GM23248 (cell line): ENCODE results near the gene UROC1. TPM values are rescaled to one million over a fixed set of nuclear protein-coding genes. Genes with fewer than 3 reads are reported as not detected.

Source experiments
- DNase-seq: peaks from one replicate; pipeline ENCODE4 v3.0.0-alpha.2; 2015
- H2AFZ ChIP-seq: fragments of 200-600 bp; sonication (generic); 2 replicates; pipeline ENCODE4 v1.6.1; 2016; ENCODE audit warnings: antibody characterized with exemption
- H3F3A ChIP-seq: fragments of 200-600 bp; sonication (generic); 2 replicates; pipeline ENCODE4 v1.6.1; 2016; ENCODE audit warnings: mild to moderate bottlenecking, antibody characterized with exemption, mixed run types; ENCODE audit not compliant: insufficient read depth
- H3K27ac ChIP-seq: fragments of 200-600 bp; sonication (generic); 2 replicates; pipeline ENCODE4 v1.5.1; 2016; ENCODE audit warnings: mild to moderate bottlenecking
- H3K27me3 ChIP-seq: fragments of 200-600 bp; sonication (generic); replicated peaks from 2 replicates; pipeline ENCODE4 v1.6.1; 2016; ENCODE audit warnings: mild to moderate bottlenecking; ENCODE audit not compliant: insufficient read depth
- H3K36me3 ChIP-seq: fragments of 200-600 bp; sonication (generic); 2 replicates; pipeline ENCODE4 v1.6.1; 2016; ENCODE audit warnings: low read depth, mild to moderate bottlenecking
- H3K4me1 ChIP-seq: fragments of 200-600 bp; sonication (generic); 2 replicates; pipeline ENCODE4 v1.6.1; 2016; ENCODE audit warnings: mild to moderate bottlenecking; ENCODE audit not compliant: insufficient read depth
- H3K4me2 ChIP-seq: fragments of 200-600 bp; sonication (generic); one replicate; pipeline ENCODE4 v1.6.1; 2016; ENCODE audit warnings: mild to moderate bottlenecking; ENCODE audit not compliant: unreplicated experiment
- H3K4me3 ChIP-seq: fragments of 200-600 bp; sonication (generic); 2 replicates; pipeline ENCODE4 v1.5.1; 2016; ENCODE audit warnings: mild to moderate bottlenecking
- H3K79me2 ChIP-seq: fragments of 200-600 bp; sonication (generic); 2 replicates; pipeline ENCODE4 v1.6.1; 2016; ENCODE audit warnings: mild to moderate bottlenecking; ENCODE audit not compliant: insufficient read depth
- H3K9ac ChIP-seq: fragments of 200-600 bp; sonication (generic); 2 replicates; pipeline ENCODE4 v1.6.1; 2016; ENCODE audit warnings: mild to moderate bottlenecking
- H3K9me2 ChIP-seq: fragments of 200-600 bp; sonication (generic); 2 replicates; pipeline ENCODE4 v1.6.1; 2016; ENCODE audit warnings: mixed run types, mild to moderate bottlenecking, moderate library complexity; ENCODE audit not compliant: insufficient read depth
- H3K9me3 ChIP-seq: fragments of 200-600 bp; sonication (generic); one replicate; pipeline ENCODE4 v1.6.1; 2017; ENCODE audit warnings: low read depth
- H4K20me1 ChIP-seq: fragments of 200-600 bp; sonication (generic); 2 replicates; pipeline ENCODE4 v1.6.0; 2016; ENCODE audit not compliant: insufficient read depth
- EZH2 ChIP-seq: fragments of 200-600 bp; sonication (generic); IDR thresholded peaks from 2 replicates; pipeline ENCODE4 v1.6.1; 2018; ENCODE audit warnings: antibody characterized with exemption, mild to moderate bottlenecking; ENCODE audit not compliant: insufficient read depth, poor library complexity, severe bottlenecking
- EZH2phosphoT487 ChIP-seq: fragments of 200-600 bp; sonication (generic); IDR thresholded peaks from 2 replicates; pipeline ENCODE4 v1.6.1; 2018; ENCODE audit warnings: antibody characterized with exemption, moderate library complexity, mild to moderate bottlenecking, low read depth; ENCODE audit not compliant: insufficient read depth
- WGBS, 2 experiments: methylation state at CpG; one replicate each; pipeline ENCODE4 v1.1.6; 2015 to 2017; ENCODE audit warnings: low lambda C conversion rate in 2 of 2, low coverage in 1 of 2; ENCODE audit errors: missing lambda C conversion rate in 2 of 2; 5-methylcytosine and 5-hydroxymethylcytosine counted together
- in situ Hi-C: fragments of 300-500 bp; cut with MboI; formaldehyde crosslinking; loops from 2 replicates; pipeline ENCODE4 v1.15.0; 2020
- polyA plus RNA-seq: library from polyadenylated mRNA; unstranded; fragments of >200 nt; fragmentation: Nextera tagmentation; extraction: Ambion mirVana; gene quantifications from 2 replicates; pipeline ENCODE4 v1.2.1, GENCODE V29; 2016
- total RNA-seq: library from RNA; depleted of rRNA; stranded (reverse); fragments of >200 nt; shearing (Covaris generic); gene quantifications from 2 replicates; pipeline ENCODE4 v1.2.3, GENCODE V29; 2014

Gene UROC1
- total and polyA plus RNA-seq, 2 experiments from 2014 or later: not detected

- H3K4me3 ChIP-seq: no peak overlapping the region
- no peak overlapping the region for H3K27ac ChIP-seq
- H3K9me2 ChIP-seq: no peaks in the 10 kb centered on the region
- H3K4me1 ChIP-seq: no peaks in the 10 kb centered on the region
- H3K9ac ChIP-seq: no peak overlapping the region
- in situ Hi-C loops: no loop called here
- H4K20me1 ChIP-seq: no peaks in the 10 kb centered on the region
- no peaks in the 10 kb centered on the region for H3K36me3 ChIP-seq
- peaks cover 8% of the 10 kb centered on the region for H3K27me3 ChIP-seq
- H3K79me2 ChIP-seq: no peaks in the 10 kb centered on the region
- no peak for DNase-seq
- TF ChIP-seq EZH2phosphoT487: no peak
- no peak for TF ChIP-seq EZH2
- 83 to 87% methylated on average over 10 to 11 of the region's 11 CpGs for WGBS, 2 experiments
- no peaks in the 10 kb centered on the region for H3F3A ChIP-seq
- no peak overlapping the region for H3K4me2 ChIP-seq
- H2AFZ ChIP-seq: no peak overlapping the region
- H3K9me3 ChIP-seq: no peaks in the 10 kb centered on the region
These were observed 39.8 kb upstream of the UROC1 start for GRCh38 chr3:126557415-126557745.

- no peaks in the 10 kb centered on the region for H3K36me3 ChIP-seq
- 73 to 79% methylated on average over 8 of the region's 8 CpGs for WGBS, 2 experiments
- H3K27ac ChIP-seq: no peak overlapping the region
- no peak overlapping the region for H3K9ac ChIP-seq
- no peaks in the 10 kb centered on the region for H4K20me1 ChIP-seq
- H3K4me2 ChIP-seq: no peak overlapping the region
- H3K4me3 ChIP-seq: no peak overlapping the region
- H3F3A ChIP-seq: no peaks in the 10 kb centered on the region
- no peaks in the 10 kb centered on the region for H3K9me2 ChIP-seq
- in situ Hi-C loops: no loop called here
- no peak for TF ChIP-seq EZH2phosphoT487
- TF ChIP-seq EZH2: no peak
- no peaks in the 10 kb centered on the region for H3K79me2 ChIP-seq
- H3K4me1 ChIP-seq: no peaks in the 10 kb centered on the region
- no peak overlapping the region for H2AFZ ChIP-seq
- DNase-seq: no peak
- peaks cover 3% of the 10 kb centered on the region; the same call in 1 of the 2 replicates for H3K27me3 ChIP-seq
- H3K9me3 ChIP-seq: no peaks in the 10 kb centered on the region
These were observed 39.3 kb upstream of the UROC1 start for GRCh38 chr3:126556637-126557414.

- in situ Hi-C loops: no loop called here
These were observed 38.4 kb upstream of the UROC1 start for GRCh38 chr3:126555795-126556636.

GRCh38 chr3:126554560-126555525 is 37.3 kb upstream of the UROC1 start:
- Histone ChIP-seq H2AFZ (no peak overlapping the region), H4K20me1 (no peaks in the 10 kb centered on the region), H3K36me3 (no peaks in the 10 kb centered on the region), H3F3A (no peaks in the 10 kb centered on the region), H3K4me2 (no peak overlapping the region), H3K4me1 (no peaks in the 10 kb centered on the region), H3K9ac (no peak overlapping the region), H3K9me3 (no peaks in the 10 kb centered on the region), H3K27ac (no peak overlapping the region), H3K79me2 (no peaks in the 10 kb centered on the region), H3K4me3 (no peak overlapping the region), H3K27me3 (no peaks in the 10 kb centered on the region), H3K9me2 (no peaks in the 10 kb centered on the region)
- in situ Hi-C loops: no loop called here
- 72 to 76% methylated on average over 19 of the region's 19 CpGs for WGBS, 2 experiments
- no peak for DNase-seq
- TF ChIP-seq EZH2phosphoT487 (no peak), EZH2 (no peak)

More at GRCh38 chr3:126555795-126556636, 38.4 kb upstream of the UROC1 start:
- Histone ChIP-seq H3F3A (no peaks in the 10 kb centered on the region), H3K4me3 (no peak overlapping the region), H4K20me1 (no peaks in the 10 kb centered on the region), H3K9me2 (no peaks in the 10 kb centered on the region), H3K27ac (no peak overlapping the region), H3K79me2 (no peaks in the 10 kb centered on the region), H3K4me2 (no peak overlapping the region), H2AFZ (no peak overlapping the region), H3K36me3 (no peaks in the 10 kb centered on the region), H3K27me3 (no peaks in the 10 kb centered on the region; the same call in 1 of the 2 replicates), H3K9ac (no peak overlapping the region), H3K9me3 (no peaks in the 10 kb centered on the region), H3K4me1 (no peaks in the 10 kb centered on the region)
- TF ChIP-seq EZH2phosphoT487: no peak
- TF ChIP-seq EZH2: no peak
- WGBS, 2 experiments: 60 to 68% methylated on average over 10 of the region's 10 CpGs
- DNase-seq: no peak
